GM12874 (cell line): Measurements from ENCODE around the gene FGGY.

Source experiments
- TF ChIP-seq, protein P1 (sequence below): IDR thresholded peaks from 2 replicates; pipeline ENCODE4 v1.5.1; 2011; ENCODE audit warnings: low read depth, mild to moderate bottlenecking, control low read depth, low read length, moderate library complexity; ENCODE audit not compliant: insufficient read depth

The FGGY gene

DNA sequence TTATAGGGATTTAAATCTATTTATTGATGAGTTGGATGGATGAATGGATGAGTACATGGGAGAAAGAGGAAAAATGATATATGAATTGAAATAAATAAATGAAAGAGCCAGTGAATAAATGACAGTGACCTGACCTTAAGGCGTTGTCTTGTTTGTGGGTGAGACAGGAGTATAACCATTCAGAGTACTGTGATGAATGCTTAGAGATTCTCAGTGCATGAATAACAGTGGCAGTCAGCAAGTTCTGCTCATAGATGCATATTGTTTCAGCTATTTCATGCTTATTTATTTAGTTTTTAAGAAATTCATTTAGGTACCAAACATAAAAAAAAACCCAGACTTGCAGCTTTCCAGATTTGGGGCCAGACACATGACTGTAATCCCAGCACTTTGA, 116.4 kb downstream of the FGGY start:
- TF ChIP-seq, protein P1, sequence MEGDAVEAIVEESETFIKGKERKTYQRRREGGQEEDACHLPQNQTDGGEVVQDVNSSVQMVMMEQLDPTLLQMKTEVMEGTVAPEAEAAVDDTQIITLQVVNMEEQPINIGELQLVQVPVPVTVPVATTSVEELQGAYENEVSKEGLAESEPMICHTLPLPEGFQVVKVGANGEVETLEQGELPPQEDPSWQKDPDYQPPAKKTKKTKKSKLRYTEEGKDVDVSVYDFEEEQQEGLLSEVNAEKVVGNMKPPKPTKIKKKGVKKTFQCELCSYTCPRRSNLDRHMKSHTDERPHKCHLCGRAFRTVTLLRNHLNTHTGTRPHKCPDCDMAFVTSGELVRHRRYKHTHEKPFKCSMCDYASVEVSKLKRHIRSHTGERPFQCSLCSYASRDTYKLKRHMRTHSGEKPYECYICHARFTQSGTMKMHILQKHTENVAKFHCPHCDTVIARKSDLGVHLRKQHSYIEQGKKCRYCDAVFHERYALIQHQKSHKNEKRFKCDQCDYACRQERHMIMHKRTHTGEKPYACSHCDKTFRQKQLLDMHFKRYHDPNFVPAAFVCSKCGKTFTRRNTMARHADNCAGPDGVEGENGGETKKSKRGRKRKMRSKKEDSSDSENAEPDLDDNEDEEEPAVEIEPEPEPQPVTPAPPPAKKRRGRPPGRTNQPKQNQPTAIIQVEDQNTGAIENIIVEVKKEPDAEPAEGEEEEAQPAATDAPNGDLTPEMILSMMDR = no peak

DNA sequence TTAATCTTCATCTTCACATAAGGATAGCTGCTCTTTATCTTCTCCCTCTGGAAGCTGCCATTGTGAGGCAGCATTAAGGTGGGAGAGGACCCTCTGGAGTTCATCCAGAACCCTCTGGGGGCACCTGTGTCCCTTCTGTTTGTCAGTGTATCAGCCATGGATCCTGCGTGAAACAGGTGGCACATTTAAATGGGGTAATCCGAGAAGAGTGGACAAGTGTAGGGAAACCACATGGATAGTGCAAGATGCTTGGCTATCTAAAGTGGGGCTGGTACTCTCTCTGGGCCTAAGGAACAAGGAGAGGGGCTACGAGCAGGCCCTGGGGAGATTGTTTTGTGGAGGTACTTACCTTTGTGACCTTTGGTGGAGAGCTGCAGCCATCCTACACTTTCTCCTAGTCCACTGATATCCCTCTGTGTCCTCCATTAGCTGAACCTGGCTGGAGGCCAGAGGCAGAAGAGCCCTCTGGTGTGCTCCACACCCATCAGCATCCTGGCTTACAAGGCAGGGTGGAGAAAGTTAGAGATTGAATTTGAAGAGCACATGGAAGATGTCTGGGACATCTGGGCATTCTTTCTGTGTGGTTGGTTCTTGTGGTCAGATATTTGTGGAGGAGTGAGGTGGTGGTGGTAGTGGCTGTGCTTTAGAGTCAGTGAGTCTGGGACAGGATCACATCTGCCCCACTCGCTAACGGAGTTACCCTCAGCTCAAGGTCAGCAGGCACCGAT, 117.7 kb downstream of the FGGY start:
- TF ChIP-seq, protein P1 = no peak

DNA sequence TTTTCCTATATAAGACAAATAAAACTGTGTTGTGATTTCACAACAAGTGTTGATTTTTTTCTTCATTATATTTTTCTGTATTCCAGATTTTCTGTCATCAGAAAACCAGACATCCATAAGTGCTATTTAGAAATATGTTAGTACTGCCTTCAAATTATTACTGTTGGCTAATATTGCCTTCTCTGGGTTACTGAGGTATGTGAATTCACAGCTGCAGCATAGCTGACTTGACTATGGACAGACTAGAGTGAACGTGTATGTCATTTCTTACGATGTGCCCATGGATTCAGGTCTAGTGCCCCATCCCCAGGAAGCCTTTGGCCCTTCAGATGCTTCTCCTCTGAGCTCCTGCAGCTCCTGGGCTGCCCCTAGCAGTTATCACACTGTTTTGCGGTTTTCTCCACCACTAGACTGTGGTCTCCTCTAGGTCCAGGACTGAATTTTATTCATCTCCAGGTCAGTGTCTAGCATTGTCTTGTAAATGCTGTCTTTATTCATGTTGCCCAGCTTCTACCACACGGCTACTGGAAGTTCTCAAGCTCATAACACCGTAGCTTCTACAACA, 118.5 kb downstream of the FGGY start:
- TF ChIP-seq, protein P1 = no peak

DNA sequence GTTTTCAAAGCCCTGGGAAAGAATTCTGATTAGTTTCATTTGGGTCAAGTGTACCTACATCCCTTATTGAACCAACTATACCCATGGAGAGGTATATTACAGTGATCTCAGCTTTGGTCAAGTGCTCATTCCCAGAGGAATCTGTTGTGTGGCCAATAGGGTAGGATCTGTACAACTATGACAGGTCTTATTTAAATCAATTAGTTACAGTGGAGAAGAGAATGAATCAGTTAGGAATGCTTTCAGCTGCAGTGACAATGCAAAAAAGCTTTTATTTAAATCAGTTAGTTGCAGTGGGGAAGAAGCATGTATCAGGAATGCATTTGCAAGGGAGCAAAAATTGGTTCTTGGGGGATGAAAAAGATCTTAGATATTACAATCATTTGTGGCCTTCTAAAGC, 119.0 kb downstream of the FGGY start:
- TF ChIP-seq, protein P1 = no peak

DNA sequence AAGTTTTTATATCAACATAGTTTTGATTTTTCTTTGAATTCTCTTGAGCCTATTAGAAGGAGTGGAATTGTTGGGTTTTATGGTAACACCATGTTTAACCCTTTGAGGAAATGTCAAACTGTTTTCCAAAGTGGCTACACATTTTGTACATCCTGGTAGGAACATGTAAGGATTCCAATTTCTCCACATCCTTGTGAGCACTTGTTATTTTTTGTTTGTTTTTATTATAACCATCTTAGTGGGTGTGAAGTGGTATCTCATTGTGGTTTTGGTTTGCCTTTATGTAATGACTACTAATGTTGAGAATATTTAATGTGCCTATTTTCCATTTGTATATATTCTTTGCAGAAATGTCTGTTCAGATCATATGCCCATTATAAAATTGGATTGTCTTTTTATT, 120.5 kb downstream of the FGGY start:
- TF ChIP-seq, protein P1 = no peak

DNA sequence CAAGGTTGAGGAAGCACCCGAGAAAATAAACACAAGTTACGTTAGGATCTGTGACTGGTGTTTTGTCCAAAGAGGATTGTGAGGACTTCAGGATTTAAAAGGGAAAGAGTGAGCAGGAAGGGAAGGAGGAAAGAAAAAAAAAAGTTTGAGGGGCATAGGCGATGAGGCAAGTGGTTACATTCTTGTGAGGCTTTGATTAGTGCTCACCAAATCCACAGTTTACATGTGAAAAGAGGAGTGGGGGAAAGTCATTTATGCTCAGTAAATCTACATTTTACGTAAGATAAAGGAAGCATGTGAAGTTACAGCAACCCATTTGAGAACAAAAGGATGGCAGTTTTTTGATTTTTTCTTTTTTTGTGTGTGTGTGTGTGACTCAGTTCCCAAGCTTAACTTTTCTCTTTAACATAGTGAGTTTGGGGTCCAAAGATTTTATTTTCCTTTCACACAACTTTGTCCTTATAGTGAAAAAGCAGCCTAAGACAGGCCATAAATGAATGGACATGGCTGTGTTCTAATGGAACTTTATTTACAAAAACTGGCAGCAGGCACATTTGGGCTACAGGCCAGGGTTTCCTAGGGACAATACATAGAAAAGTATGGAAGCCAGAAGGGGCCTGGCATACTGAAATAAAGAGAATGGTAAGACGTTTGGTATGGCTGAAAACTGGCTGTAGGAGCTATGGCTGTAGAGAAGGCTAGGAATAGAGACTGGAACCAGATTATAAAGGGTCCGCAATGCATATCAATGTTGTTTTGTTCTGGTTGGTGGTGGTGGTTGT, 121.7 kb downstream of the FGGY start:
- TF ChIP-seq, protein P1 = no peak

DNA sequence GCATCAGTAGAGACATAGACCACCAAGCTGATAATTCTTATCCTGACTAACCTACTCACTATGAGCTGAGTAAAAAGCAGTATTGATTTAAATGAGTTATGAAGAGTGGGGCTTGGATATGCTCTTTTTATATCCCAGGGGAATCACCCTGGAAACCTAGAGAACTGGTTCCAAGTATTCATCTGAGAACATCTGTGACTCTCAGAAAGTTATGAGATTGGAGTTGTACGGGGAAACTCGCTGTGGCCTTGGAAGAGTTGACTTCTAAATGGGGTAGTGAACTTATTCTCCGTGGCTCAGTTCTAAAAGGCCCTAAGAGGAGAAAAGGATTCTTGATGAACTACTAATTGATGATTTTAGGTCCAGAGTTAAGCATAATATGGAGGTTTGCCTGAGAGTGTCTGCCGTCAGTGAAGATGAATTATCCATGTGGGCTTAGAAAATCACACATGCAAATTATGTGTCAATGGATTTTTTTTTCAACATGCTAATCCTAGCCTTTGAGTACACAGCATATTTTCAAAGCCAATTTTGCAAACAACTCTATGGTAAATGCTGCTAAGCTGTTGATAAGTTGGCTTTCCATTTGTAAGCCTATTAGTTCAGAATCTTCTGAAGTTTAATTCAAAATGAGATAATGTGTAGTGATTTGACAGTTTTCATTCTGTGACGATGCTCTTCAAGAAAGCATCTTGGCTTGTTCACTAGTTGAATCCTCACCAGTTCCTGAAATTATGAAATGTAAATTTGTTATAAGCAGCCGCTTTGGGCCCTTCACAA, 122.7 kb downstream of the FGGY start:
- TF ChIP-seq, protein P1 = no peak
